Measurements from ENCODE around the gene SSC5D.

Gene SSC5D

DNA sequence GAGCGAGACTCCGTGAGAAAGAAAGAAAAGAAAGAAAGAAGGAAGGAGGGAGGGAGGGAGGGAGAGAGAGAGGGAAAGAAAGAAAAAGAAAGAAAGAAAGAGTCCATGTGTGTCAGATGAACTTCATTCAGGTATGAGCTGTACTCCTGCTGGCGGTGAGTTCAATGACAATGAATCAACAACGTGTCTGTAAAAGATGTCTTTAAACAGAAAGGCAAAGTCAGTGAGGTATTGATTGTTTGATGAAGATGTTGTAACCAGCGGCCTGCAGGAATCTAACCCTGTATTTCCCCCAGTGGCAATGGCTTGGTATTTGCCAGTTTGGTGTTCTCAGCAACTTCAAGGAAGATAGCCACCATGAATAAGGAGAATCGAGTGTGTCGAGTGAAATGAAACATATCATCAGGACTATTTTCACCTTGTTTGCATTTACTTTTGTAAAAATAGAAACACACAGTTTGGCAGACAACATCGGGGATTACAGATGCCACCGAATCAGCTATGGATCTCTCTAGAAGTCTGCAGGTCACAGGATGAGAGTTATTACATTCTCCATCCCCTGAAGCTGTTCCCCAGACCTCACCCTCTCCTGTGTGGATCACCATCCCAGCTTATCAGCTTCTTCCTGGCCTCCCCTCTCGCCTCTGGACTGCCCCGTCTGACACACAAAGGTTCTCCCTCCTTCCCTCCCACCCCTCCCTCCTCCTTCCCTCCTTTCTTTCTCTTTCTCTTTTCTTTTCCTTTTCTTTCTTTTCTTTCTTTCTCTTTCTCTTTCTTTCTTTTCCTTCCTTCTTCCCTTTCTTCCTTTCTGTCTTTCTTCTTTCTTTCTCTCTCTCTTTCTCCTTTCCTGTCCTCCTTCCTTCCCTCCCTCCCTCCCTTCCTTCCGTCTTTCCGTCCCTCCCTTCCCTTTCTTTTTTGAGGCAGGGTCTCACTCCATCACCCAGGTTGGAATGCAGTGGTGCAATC, 65.3 kb downstream of the SSC5D start:
- H3K27me3 ChIP-seq (ENCODE audit: control insufficient read depth in 1 of 2, insufficient read depth in 2 of 2, low read length in 2 of 2): peaks cover 15 to 24% of the 10 kb centered on the region in 2 donors
- no peak overlapping the region for H3K4me3 ChIP-seq (ENCODE audit: low read length in 2 of 2)
- H3K9me3 ChIP-seq (ENCODE audit: control insufficient read depth in 2 of 2, low read length in 2 of 2): no peaks in the 10 kb centered on the region
- no peaks in the 10 kb centered on the region for H3K4me1 ChIP-seq (ENCODE audit: control insufficient read depth, insufficient read depth, low read length)
- no peak overlapping the region for H3K27ac ChIP-seq (ENCODE audit: low read length)
- H3K9ac ChIP-seq (ENCODE audit: low read length in 2 of 2): no peak overlapping the region
- no peaks in the 10 kb centered on the region for H3K36me3 ChIP-seq (ENCODE audit: control insufficient read depth in 2 of 2, insufficient read depth in 2 of 2, low read length in 2 of 2)

- Histone ChIP-seq H3K9me3 (ENCODE audit: control insufficient read depth in 2 of 2, low read length in 2 of 2) (no peaks in the 10 kb centered on the region), H3K4me1 (ENCODE audit: control insufficient read depth, insufficient read depth, low read length) (no peaks in the 10 kb centered on the region), H3K27me3 (ENCODE audit: control insufficient read depth in 1 of 2, insufficient read depth in 2 of 2, low read length in 2 of 2) (peaks cover 15 to 24% of the 10 kb centered on the region in 2 donors), H3K4me3 (ENCODE audit: low read length in 2 of 2) (no peak overlapping the region), H3K9ac (ENCODE audit: low read length in 2 of 2) (no peak overlapping the region), H3K27ac (ENCODE audit: low read length) (no peak overlapping the region), H3K36me3 (ENCODE audit: control insufficient read depth in 2 of 2, insufficient read depth in 2 of 2, low read length in 2 of 2) (no peaks in the 10 kb centered on the region)
Observed at GRCh38 chr19:55554302-55554701, 66.1 kb downstream of the SSC5D start.

DNA sequence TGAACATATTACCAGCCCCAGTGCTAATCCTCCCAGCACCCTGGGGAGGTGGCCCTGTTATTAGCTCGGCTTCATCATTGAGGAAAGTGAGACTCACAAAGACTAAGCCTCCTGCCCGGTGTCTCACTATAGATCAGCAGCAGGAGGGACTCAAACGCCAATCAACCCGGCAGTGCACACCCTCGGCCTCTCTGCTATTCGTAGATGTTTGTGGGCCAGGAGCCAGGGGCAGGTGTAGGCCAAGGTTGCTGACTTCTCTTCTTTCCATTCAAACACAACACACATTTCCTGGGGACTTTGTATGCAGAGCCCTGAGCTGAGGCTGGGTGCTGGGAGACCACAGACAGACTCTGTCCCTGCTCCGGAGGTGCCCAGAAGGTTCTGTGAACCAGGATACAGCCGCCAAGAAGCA, 66.5 kb downstream of the SSC5D start:
- H3K36me3 ChIP-seq (ENCODE audit: control insufficient read depth in 2 of 2, insufficient read depth in 2 of 2, low read length in 2 of 2): no peaks in the 10 kb centered on the region
- H3K27ac ChIP-seq (ENCODE audit: low read length): no peak overlapping the region
- H3K27me3 ChIP-seq (ENCODE audit: control insufficient read depth in 1 of 2, insufficient read depth in 2 of 2, low read length in 2 of 2): peaks cover 12 to 21% of the 10 kb centered on the region in 2 donors
- H3K4me1 ChIP-seq (ENCODE audit: control insufficient read depth, insufficient read depth, low read length): no peaks in the 10 kb centered on the region
- no peak overlapping the region for H3K4me3 ChIP-seq (ENCODE audit: low read length in 2 of 2)
- no peaks in the 10 kb centered on the region for H3K9me3 ChIP-seq (ENCODE audit: control insufficient read depth in 2 of 2, low read length in 2 of 2)
- no peak overlapping the region for H3K9ac ChIP-seq (ENCODE audit: low read length in 2 of 2)

DNA sequence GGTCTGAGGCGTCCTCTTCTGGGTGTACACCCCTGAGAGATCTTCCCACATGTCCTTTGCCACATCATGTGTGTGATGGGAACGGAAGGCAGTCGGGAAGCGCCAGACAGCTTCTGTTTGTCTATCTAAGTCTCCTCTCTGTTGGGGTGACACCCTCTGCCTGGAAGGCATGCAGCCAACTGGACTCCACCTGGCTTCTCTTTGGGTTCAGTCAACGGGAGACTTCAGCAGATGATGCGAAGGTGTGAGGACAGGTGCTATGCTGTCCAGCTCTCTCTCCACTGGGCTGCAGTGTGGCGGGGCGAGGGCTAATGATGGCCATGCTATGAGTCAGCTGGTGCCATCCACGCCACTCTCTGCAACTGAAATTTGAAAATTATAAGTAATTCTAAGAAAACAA, 71.4 kb downstream of the SSC5D start:
- Histone ChIP-seq H3K4me3 (ENCODE audit: low read length in 2 of 2) (no peak overlapping the region), H3K9ac (ENCODE audit: low read length in 2 of 2) (no peak overlapping the region), H3K36me3 (ENCODE audit: control insufficient read depth in 2 of 2, insufficient read depth in 2 of 2, low read length in 2 of 2) (no peaks in the 10 kb centered on the region), H3K27me3 (ENCODE audit: control insufficient read depth in 1 of 2, insufficient read depth in 2 of 2, low read length in 2 of 2) (peaks cover 4 to 9% of the 10 kb centered on the region in 2 donors), H3K27ac (ENCODE audit: low read length) (no peak overlapping the region), H3K4me1 (ENCODE audit: control insufficient read depth, insufficient read depth, low read length) (no peaks in the 10 kb centered on the region), H3K9me3 (ENCODE audit: control insufficient read depth in 2 of 2, low read length in 2 of 2) (peaks cover 5% of the 10 kb centered on the region in 2 donors)

- Histone ChIP-seq H3K27ac (ENCODE audit: low read length) (no peak overlapping the region), H3K9me3 (ENCODE audit: control insufficient read depth in 2 of 2, low read length in 2 of 2) (peaks cover 5% of the 10 kb centered on the region in 2 donors), H3K36me3 (ENCODE audit: control insufficient read depth in 2 of 2, insufficient read depth in 2 of 2, low read length in 2 of 2) (no peaks in the 10 kb centered on the region), H3K4me3 (ENCODE audit: low read length in 2 of 2) (no peak overlapping the region), H3K9ac (ENCODE audit: low read length in 2 of 2) (no peak overlapping the region), H3K4me1 (ENCODE audit: control insufficient read depth, insufficient read depth, low read length) (no peaks in the 10 kb centered on the region), H3K27me3 (ENCODE audit: control insufficient read depth in 1 of 2, insufficient read depth in 2 of 2, low read length in 2 of 2) (peaks cover 4 to 9% of the 10 kb centered on the region in 2 donors)
Observed at GRCh38 chr19:55563261-55563690, 75.0 kb downstream of the SSC5D start.

GRCh38 chr19:55566823-55567222, 78.6 kb downstream of the SSC5D start:
- Histone ChIP-seq H3K27ac (ENCODE audit: low read length) (no peak overlapping the region), H3K4me3 (ENCODE audit: low read length in 2 of 2) (no peak overlapping the region), H3K27me3 (ENCODE audit: control insufficient read depth in 1 of 2, insufficient read depth in 2 of 2, low read length in 2 of 2) (peaks cover 4 to 7% of the 10 kb centered on the region in 2 donors), H3K9ac (ENCODE audit: low read length in 2 of 2) (no peak overlapping the region), H3K36me3 (ENCODE audit: control insufficient read depth in 2 of 2, insufficient read depth in 2 of 2, low read length in 2 of 2) (no peaks in the 10 kb centered on the region), H3K9me3 (ENCODE audit: control insufficient read depth in 2 of 2, low read length in 2 of 2) (no peaks in the 10 kb centered on the region), H3K4me1 (ENCODE audit: control insufficient read depth, insufficient read depth, low read length) (no peaks in the 10 kb centered on the region)

- no peak overlapping the region for H3K9ac ChIP-seq (ENCODE audit: low read length in 2 of 2)
Observed at GRCh38 chr19:55567708-55568328, 79.6 kb downstream of the SSC5D start.

More at GRCh38 chr19:55567708-55568328, 79.6 kb downstream of the SSC5D start:
- Histone ChIP-seq H3K9me3 (ENCODE audit: control insufficient read depth in 2 of 2, low read length in 2 of 2) (no peaks in the 10 kb centered on the region), H3K36me3 (ENCODE audit: control insufficient read depth in 2 of 2, insufficient read depth in 2 of 2, low read length in 2 of 2) (no peaks in the 10 kb centered on the region), H3K27me3 (ENCODE audit: control insufficient read depth in 1 of 2, insufficient read depth in 2 of 2, low read length in 2 of 2) (peaks cover 4 to 7% of the 10 kb centered on the region in 2 donors), H3K4me1 (ENCODE audit: control insufficient read depth, insufficient read depth, low read length) (no peaks in the 10 kb centered on the region), H3K27ac (ENCODE audit: low read length) (no peak overlapping the region), H3K4me3 (ENCODE audit: low read length in 2 of 2) (no peak overlapping the region)
